GM19438 (cell line): ENCODE measurements around the gene RTL5.
"Not testable (repeated sequence)": the region's sequence is repeated elsewhere in the genome, so short reads cannot be mapped to it uniquely, and the experiment has no call there.

Source experiments
- ATAC-seq: cut with Tn5 transposase; IDR thresholded peaks from one replicate; pipeline ENCODE4 v1.9.1; 2021; ENCODE audit warnings: low read depth; ENCODE audit not compliant: unreplicated experiment

RTL5 gene

GRCh38 chrX:72131317-72132294 is at the start of gene RTL5:
TSS of gene RTL5 (minus strand) at chrX:72131915.
- ATAC-seq, result peak; percentile 52

- ATAC-seq, result no peak
These were observed 48.8 kb upstream of the RTL5 start for GRCh38 chrX:72180539-72180938.

GRCh38 chrX:72176981-72177380 is 45.3 kb upstream of the RTL5 start:
- ATAC-seq, result no peak

- not testable (repeated sequence) for ATAC-seq
These were observed 44.6 kb upstream of the RTL5 start for GRCh38 chrX:72176289-72176688.

- ATAC-seq, result no peak
These were observed 37.5 kb upstream of the RTL5 start for GRCh38 chrX:72169008-72169728.

GRCh38 chrX:72165551-72165950 is 33.8 kb upstream of the RTL5 start:
- ATAC-seq, result no peak

GRCh38 chrX:72159769-72160168 is 28.1 kb upstream of the RTL5 start:
- no peak for ATAC-seq

GRCh38 chrX:72158773-72159172 is 27.1 kb upstream of the RTL5 start:
- ATAC-seq, result no peak

GRCh38 chrX:72146527-72146926 is 14.8 kb upstream of the RTL5 start:
- ATAC-seq, result no peak

- ATAC-seq, result no peak
These were observed 13.5 kb upstream of the RTL5 start for GRCh38 chrX:72145181-72145580.

- ATAC-seq, result no peak
These were observed 11.8 kb upstream of the RTL5 start for GRCh38 chrX:72143609-72143907.

- no peak for ATAC-seq
These were observed 11.3 kb upstream of the RTL5 start for GRCh38 chrX:72142794-72143608.

- no peak for ATAC-seq
These were observed 10.5 kb upstream of the RTL5 start for GRCh38 chrX:72142094-72142793.

GRCh38 chrX:72141372-72142004 is 9.8 kb upstream of the RTL5 start:
- no peak for ATAC-seq

GRCh38 chrX:72139538-72139937 is 7.8 kb upstream of the RTL5 start:
- ATAC-seq, result no peak

- ATAC-seq, result no peak
These were observed 6.3 kb upstream of the RTL5 start for GRCh38 chrX:72137846-72138495.

GRCh38 chrX:72133851-72134546 is 2.3 kb upstream of the RTL5 start:
- no peak for ATAC-seq

GRCh38 chrX:72132456-72132855 is 741 bp upstream of the RTL5 start:
- ATAC-seq, result no peak

- no peak for ATAC-seq
These were observed 909 bp downstream of the RTL5 start for GRCh38 chrX:72130762-72131250.
